Osteoblast (primary cell): ENCODE results near the gene LRMDA. TPM values are rescaled to one million over a fixed set of nuclear protein-coding genes. Genes with fewer than 3 reads are reported as not detected.

Source experiments
- DNase-seq: peaks from one replicate; pipeline ENCODE4 v3.0.0; 2011; ENCODE audit warnings: low spot score, mixed read lengths; ENCODE audit not compliant: insufficient read length; ENCODE audit errors: missing footprints
- H2AFZ ChIP-seq: 2 replicates; pipeline ENCODE4 v1.6.0; 2011; ENCODE audit warnings: mild to moderate bottlenecking, low read length
- H3K27ac ChIP-seq: 2 replicates; pipeline ENCODE4 v1.5.1; 2011; ENCODE audit warnings: mild to moderate bottlenecking, low read depth, low read length, moderate library complexity
- H3K27me3 ChIP-seq: 2 replicates; pipeline ENCODE4 v1.6.0; 2012; ENCODE audit warnings: mild to moderate bottlenecking, control low read depth, inconsistent platforms, low read length, moderate library complexity; ENCODE audit not compliant: insufficient read depth
- H3K36me3 ChIP-seq: 2 replicates; pipeline ENCODE4 v1.5.1; 2011; ENCODE audit warnings: mild to moderate bottlenecking, low read length, control low read depth, moderate library complexity; ENCODE audit not compliant: insufficient read depth
- H3K4me1 ChIP-seq: 2 replicates; pipeline ENCODE4 v1.5.1; 2011; ENCODE audit warnings: mild to moderate bottlenecking, low read length, control low read depth, moderate library complexity; ENCODE audit not compliant: insufficient read depth
- H3K4me2 ChIP-seq: 2 replicates; pipeline ENCODE4 v1.6.0; 2011; ENCODE audit warnings: mild to moderate bottlenecking, low read length; ENCODE audit not compliant: insufficient read depth
- H3K4me3 ChIP-seq: fragments of 200-600 bp; sonication (generic); 3 replicates; pipeline ENCODE4 v1.5.1; 2012; ENCODE audit warnings: mild to moderate bottlenecking, low read length, inconsistent platforms; ENCODE audit not compliant: insufficient read depth
- H3K79me2 ChIP-seq: 2 replicates; pipeline ENCODE4 v1.6.0; 2012; ENCODE audit warnings: mild to moderate bottlenecking, low read length, control low read depth, inconsistent platforms; ENCODE audit not compliant: insufficient read depth
- H3K9me3 ChIP-seq: 2 replicates; pipeline ENCODE4 v1.5.1; 2011; ENCODE audit warnings: low read depth, low read length, control low read depth
- H4K20me1 ChIP-seq: 2 replicates; pipeline ENCODE4 v1.6.0; 2012; ENCODE audit warnings: mild to moderate bottlenecking, low read length, control low read depth; ENCODE audit not compliant: insufficient read depth
- total RNA-seq: library from RNA; depleted of rRNA; stranded (reverse); fragments of >200 nt; gene quantifications from 2 replicates; pipeline ENCODE4 v1.2.3, GENCODE V29; 2012
- TF ChIP-seq, protein P1 (sequence below): IDR thresholded peaks from 2 replicates; pipeline ENCODE4 v1.5.1; 2011; ENCODE audit warnings: mild to moderate bottlenecking, low read depth, low read length, moderate library complexity; ENCODE audit errors: extremely low read depth

Gene LRMDA
- total RNA-seq, 1 donor, result 18.5 TPM

GRCh38 chr10:75952093-75952492, 520.7 kb downstream of the LRMDA start:
- Histone ChIP-seq H3K4me1 (no peaks in the 10 kb centered on the region), H3K4me3 (no peak overlapping the region), H3K9me3 (no peaks in the 10 kb centered on the region), H3K4me2 (no peak overlapping the region), H3K36me3 (no peaks in the 10 kb centered on the region), H3K27ac (no peak overlapping the region), H3K27me3 (peaks cover 8% of the 10 kb centered on the region), H4K20me1 (no peaks in the 10 kb centered on the region), H3K79me2 (no peaks in the 10 kb centered on the region), H2AFZ (no peak overlapping the region)
- no peak for DNase-seq
- TF ChIP-seq, protein P1, sequence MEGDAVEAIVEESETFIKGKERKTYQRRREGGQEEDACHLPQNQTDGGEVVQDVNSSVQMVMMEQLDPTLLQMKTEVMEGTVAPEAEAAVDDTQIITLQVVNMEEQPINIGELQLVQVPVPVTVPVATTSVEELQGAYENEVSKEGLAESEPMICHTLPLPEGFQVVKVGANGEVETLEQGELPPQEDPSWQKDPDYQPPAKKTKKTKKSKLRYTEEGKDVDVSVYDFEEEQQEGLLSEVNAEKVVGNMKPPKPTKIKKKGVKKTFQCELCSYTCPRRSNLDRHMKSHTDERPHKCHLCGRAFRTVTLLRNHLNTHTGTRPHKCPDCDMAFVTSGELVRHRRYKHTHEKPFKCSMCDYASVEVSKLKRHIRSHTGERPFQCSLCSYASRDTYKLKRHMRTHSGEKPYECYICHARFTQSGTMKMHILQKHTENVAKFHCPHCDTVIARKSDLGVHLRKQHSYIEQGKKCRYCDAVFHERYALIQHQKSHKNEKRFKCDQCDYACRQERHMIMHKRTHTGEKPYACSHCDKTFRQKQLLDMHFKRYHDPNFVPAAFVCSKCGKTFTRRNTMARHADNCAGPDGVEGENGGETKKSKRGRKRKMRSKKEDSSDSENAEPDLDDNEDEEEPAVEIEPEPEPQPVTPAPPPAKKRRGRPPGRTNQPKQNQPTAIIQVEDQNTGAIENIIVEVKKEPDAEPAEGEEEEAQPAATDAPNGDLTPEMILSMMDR, result no peak

DNA sequence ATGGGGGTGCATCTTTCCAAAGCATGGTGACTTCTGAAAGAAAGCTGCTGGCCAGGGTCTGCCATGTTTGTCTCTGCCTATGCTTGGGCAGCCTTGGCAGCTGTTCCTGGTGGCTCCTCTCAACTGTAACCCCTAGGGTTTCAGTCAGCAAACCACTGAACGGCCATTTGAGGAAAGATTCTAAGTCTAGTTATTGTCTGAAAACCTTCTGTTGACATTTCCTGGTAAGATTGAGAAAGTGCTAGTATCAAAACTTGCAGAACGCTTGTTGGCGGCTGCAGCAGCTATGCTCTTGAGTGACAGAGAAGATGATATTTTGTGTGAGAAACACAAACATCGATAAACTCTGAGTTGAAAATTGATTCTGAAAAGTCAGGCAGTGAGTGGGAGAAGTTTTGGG, 523.1 kb downstream of the LRMDA start:
- no peak overlapping the region for H3K27ac ChIP-seq
- peaks cover 8% of the 10 kb centered on the region for H3K27me3 ChIP-seq
- TF ChIP-seq, protein P1, result no peak
- H4K20me1 ChIP-seq, result no peaks in the 10 kb centered on the region
- H2AFZ ChIP-seq, result no peak overlapping the region
- no peaks in the 10 kb centered on the region for H3K36me3 ChIP-seq
- H3K79me2 ChIP-seq, result no peaks in the 10 kb centered on the region
- H3K4me3 ChIP-seq, result no peak overlapping the region
- no peak overlapping the region for H3K4me2 ChIP-seq
- no peak for DNase-seq
- peaks cover 7% of the 10 kb centered on the region for H3K4me1 ChIP-seq
- H3K9me3 ChIP-seq, result no peaks in the 10 kb centered on the region

- H2AFZ ChIP-seq, result no peak overlapping the region
- H3K9me3 ChIP-seq, result no peaks in the 10 kb centered on the region
- TF ChIP-seq, protein P1, result no peak
- no peak overlapping the region for H3K4me2 ChIP-seq
- H3K4me3 ChIP-seq, result no peak overlapping the region
- no peaks in the 10 kb centered on the region for H3K79me2 ChIP-seq
- no peaks in the 10 kb centered on the region for H4K20me1 ChIP-seq
- no peak for DNase-seq
- H3K27ac ChIP-seq, result no peak overlapping the region
- peaks cover 8% of the 10 kb centered on the region for H3K27me3 ChIP-seq
- peaks cover 10% of the 10 kb centered on the region for H3K4me1 ChIP-seq
- no peaks in the 10 kb centered on the region for H3K36me3 ChIP-seq
Measured at GRCh38 chr10:75955973-75956502, 524.6 kb downstream of the LRMDA start.

GRCh38 chr10:75956624-75957023, 525.2 kb downstream of the LRMDA start:
- H3K4me3 ChIP-seq, result no peak overlapping the region
- H2AFZ ChIP-seq, result no peak overlapping the region
- TF ChIP-seq, protein P1, result no peak
- no peaks in the 10 kb centered on the region for H3K9me3 ChIP-seq
- H3K27me3 ChIP-seq, result peaks cover 8% of the 10 kb centered on the region
- H3K4me2 ChIP-seq, result no peak overlapping the region
- H3K79me2 ChIP-seq, result no peaks in the 10 kb centered on the region
- no peaks in the 10 kb centered on the region for H3K36me3 ChIP-seq
- peaks cover 10% of the 10 kb centered on the region for H3K4me1 ChIP-seq
- no peak overlapping the region for H3K27ac ChIP-seq
- no peak for DNase-seq
- no peaks in the 10 kb centered on the region for H4K20me1 ChIP-seq
